Cardiac fibroblast (primary cell): Measurements from ENCODE around the gene PSMD1.
A peak's percentile ranks its signal among the peaks of the same experiment; 100 is the strongest.
"Not testable (repeated sequence)": the region's sequence is repeated elsewhere in the genome, so short reads cannot be mapped to it uniquely, and the experiment has no call there.

Source experiments
- DNase-seq, 2 donors: peaks; one replicate each; pipeline versions ENCODE4 v3.0.0 to v3.0.0-alpha.2; 2010; ENCODE audit warnings: low read depth in 2 of 2
- H3K4me3 ChIP-seq, 2 donors: replicated peaks in 1 of 2; 1 replicate in 1 of 2; 2 replicates in 1 of 2; pipeline ENCODE4 v1.5.1; 2011; ENCODE audit warnings: low read depth in 2 of 2, low read length in 2 of 2, mild to moderate bottlenecking in 2 of 2, moderate library complexity in 1 of 2
- TF ChIP-seq, protein P1 (sequence below): IDR thresholded peaks from one replicate; pipeline ENCODE4 v1.5.1; 2011; ENCODE audit warnings: low read depth, mild to moderate bottlenecking, low read length, inconsistent platforms

PSMD1 gene

DNA sequence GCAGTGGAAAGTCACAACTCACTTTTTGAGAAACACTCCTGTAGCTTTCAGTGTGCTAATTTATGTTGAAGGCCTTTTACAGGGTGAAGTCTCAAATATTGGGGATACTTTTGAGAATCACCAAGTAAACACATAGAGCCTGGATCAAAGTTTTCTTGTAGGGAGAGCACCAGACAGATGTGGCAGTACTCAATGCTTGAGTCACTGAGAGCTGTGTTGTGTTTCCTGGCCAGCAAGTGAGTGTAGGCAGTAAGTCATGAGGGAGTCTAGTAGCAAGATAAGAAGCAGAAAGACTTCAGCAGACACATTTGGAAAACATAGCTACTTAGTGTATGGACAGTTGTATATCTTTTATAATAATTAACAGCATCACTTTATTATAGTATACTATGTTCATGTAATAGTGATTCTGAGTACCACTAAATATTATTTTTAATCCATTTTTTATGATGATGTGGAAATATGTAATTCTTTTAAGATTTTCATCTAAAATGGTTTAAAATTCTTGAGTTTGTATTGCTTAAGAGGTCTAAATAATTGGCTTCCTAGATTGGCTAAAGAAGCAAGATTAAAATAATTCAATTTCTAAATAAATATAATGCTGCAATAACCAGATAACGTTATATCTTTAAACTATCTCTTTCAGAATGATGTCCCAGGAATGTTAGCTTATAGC is 12.8 kb downstream of the PSMD1 start:
- TF ChIP-seq, protein P1, sequence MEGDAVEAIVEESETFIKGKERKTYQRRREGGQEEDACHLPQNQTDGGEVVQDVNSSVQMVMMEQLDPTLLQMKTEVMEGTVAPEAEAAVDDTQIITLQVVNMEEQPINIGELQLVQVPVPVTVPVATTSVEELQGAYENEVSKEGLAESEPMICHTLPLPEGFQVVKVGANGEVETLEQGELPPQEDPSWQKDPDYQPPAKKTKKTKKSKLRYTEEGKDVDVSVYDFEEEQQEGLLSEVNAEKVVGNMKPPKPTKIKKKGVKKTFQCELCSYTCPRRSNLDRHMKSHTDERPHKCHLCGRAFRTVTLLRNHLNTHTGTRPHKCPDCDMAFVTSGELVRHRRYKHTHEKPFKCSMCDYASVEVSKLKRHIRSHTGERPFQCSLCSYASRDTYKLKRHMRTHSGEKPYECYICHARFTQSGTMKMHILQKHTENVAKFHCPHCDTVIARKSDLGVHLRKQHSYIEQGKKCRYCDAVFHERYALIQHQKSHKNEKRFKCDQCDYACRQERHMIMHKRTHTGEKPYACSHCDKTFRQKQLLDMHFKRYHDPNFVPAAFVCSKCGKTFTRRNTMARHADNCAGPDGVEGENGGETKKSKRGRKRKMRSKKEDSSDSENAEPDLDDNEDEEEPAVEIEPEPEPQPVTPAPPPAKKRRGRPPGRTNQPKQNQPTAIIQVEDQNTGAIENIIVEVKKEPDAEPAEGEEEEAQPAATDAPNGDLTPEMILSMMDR, result no peak
- DNase-seq, result peak; percentile 78 to 85

DNA sequence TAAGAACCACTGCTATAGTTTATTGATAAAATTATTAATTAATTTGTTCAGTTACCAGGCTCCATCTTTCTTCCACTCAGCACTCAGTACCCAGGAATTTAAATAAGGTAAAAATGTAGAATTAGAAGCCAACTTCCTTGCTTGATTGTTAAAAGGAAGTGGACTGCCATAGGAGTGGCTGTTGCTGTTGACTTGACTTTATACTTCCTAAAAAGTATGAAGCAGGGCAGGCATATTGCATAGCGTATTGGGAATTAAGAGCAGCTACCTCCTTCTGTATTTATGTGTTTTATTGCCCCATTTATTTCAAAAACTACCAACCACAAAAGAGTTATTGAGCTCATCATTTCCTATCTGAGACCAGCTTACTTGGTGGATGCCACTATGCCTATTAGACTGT is 27.9 kb downstream of the PSMD1 start:
- TF ChIP-seq, protein P1, result no peak
- H3K4me3 ChIP-seq, result no peak overlapping the region
- DNase-seq, result no peak

More for the DNA sequence above, 12.8 kb downstream of the PSMD1 start:
- no peak overlapping the region for H3K4me3 ChIP-seq

DNA sequence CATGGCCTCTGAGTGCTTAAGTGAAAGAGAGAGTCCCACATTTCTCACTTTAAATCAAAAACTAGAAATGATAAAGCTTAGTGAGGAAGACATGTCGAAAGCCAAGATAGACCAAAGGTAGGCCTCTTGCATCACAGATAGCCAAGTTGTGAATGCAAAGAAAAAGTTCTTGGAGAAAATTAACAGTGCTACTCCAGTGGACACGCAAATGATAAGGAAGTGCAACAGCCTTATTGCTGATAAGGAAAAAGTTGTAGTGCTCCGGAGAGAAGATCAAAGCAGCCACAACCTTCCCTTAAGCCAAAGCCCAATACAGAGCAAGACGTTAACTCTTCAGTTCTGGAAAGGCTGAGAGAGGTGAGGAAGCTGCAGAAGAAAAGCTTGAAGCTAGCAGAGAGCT is 32.1 kb downstream of the PSMD1 start:
- TF ChIP-seq, protein P1, result no peak

DNA sequence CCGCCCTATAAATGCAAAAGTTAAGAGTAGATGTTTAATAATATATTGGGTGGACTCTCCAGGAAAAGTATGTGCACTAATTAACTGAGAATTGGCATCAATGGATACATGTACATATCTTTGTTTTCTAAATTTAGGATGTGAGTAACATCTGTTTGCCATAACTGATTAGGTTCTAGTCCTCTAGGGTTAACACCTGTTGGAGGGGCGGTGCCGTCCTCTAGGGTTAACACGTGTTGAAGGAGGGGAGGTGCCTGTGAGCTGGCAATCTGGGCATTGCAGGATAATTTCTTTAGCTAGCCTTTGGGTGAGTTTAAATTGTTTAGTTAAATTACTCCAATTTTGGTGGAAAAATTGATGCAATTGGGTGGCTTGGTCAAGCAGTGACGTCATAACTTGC is 37.3 kb downstream of the PSMD1 start:
- DNase-seq, result no peak
- TF ChIP-seq, protein P1, result no peak
- H3K4me3 ChIP-seq, result no peak overlapping the region

More for the DNA sequence above, 32.1 kb downstream of the PSMD1 start:
- DNase-seq, result no peak
- no peak overlapping the region for H3K4me3 ChIP-seq

DNA sequence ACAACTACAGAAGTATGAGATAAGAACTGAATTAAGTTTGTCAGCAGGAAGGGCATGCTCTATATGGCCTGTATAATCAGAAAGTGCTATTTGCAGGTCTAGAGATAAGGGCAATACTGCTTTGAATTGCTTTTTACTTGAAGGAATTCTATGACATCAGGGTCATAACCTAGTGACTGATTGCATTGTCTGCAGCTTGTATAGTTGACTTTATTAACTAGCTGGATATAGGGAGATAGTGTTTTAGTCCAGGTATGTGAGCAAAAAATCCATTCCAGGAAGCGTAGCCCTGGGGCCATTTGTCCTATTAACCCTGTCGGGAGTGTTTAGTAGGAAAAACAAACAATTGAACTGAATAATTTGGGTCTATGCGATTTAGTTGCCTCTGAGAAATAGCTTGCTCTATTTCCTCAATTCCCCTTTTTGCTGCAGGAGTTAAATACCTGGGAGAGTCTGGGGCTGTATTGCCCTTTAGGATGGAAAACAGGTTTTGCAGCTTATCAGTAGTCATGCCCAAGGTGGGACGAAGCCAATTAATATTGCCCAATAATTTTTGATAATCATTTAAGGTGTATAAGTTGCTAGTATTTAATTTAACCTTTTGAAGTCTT is 38.2 kb downstream of the PSMD1 start:
- TF ChIP-seq, protein P1, result no peak
- DNase-seq, result no peak
- no peak overlapping the region for H3K4me3 ChIP-seq

DNA sequence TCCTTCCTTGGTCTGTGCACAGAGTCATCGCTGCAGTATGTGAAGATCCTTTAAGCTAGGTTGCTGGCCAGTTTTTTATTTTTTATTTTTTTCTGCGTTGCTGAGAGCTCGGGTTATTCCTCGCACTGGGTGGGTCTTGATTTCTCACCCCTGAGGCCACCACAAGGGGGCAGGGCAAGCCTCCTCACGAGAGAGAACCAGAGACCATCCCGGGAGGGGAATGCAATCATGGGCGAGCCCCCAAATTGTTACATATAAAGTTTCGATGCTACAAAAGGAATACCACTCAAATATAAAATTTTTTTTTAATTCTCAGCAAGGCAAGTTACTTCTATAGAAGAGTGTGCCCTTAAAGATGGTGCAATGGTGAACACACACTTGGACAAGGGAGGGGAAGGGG is 43.3 kb downstream of the PSMD1 start:
- H3K4me3 ChIP-seq, result no peak overlapping the region
- TF ChIP-seq, protein P1, result no peak
- peak; percentile 9 to 10 for DNase-seq

DNA sequence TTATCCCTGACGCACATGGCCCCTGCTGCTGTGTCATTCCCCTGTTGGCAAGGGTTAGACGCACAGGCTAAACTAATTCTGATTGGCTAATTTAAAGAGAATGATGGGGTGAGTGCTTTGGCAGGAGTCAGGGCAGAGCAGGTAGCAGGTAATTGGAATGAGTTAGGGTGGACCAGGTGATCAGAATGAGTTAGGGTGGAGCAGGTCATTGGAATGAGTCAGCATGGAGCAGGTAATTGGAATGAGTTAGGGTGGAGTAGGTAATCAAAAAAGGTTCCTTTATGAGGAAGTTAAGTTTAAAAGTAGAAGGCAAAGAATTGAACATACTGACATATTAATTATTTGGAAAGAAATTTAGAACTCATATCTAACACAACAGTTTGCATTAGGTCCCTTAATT is 43.7 kb downstream of the PSMD1 start:
- H3K4me3 ChIP-seq, DNase-seq: not testable (repeated sequence)
